ENCODE measurements around the gene CLCN1. TPM values are rescaled to one million over a fixed set of nuclear protein-coding genes. Genes with fewer than 3 reads are reported as not detected.

The CLCN1 gene
- total and polyA plus RNA-seq, 2 donors (not counting 1 experiment from before 2014, with no cell fraction given), result under 0.01 TPM; not detected in 1

DNA sequence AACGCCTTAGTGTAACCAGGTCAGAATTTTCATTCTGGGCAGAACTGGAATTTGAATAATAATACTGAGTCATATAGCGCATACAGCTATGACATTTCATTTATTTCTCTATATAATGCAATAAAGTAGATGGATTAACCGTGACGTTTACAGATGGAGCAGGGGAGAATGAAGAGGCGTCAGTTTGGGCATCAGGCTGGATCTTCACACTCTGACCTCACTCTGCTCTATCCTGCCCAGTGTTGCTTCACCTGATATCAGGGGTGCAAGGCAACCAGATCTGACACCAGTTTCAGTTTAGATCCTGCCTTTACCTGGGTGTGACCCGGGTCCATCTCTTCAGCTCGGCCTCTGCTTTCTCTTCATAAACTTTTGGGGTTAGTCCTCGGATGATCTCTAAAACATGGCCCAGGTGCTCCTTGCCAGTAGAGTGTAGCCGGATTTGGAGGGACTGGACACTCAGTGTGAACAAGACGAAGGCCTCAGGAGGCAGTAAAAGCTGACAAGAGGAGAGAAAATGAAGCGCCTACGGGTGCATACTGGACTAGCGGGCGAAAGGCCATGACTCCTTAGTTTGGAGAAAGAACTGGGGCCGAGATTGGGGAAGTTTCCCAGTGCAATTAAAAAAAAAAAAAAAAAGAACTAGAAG, 63.8 kb downstream of the CLCN1 start:
- H2AFZ ChIP-seq (ENCODE audit: low read length), result no peak overlapping the region
- H3K27me3 ChIP-seq (ENCODE audit: control insufficient read depth, insufficient read depth, low read length), result no peaks in the 10 kb centered on the region
- H3K4me3 ChIP-seq (replicated peaks in 1 of 4; ENCODE audit: control extremely low read depth in 1 of 4, insufficient read depth in 1 of 4, low read depth in 3 of 4, low read length in 4 of 4), result peak overlapping the region; percentile 73 to 88 (median 81)
- H3K27ac ChIP-seq (ENCODE audit: insufficient read depth, low read length), result peak overlapping the region; percentile 98
- H4K20me1 ChIP-seq (ENCODE audit: control insufficient read depth, extremely low read depth, insufficient read depth, low read length), result no peaks in the 10 kb centered on the region
- H3K79me2 ChIP-seq (ENCODE audit: control insufficient read depth, insufficient read depth, low read length), result peaks cover 45% of the 10 kb centered on the region
- H3K9me3 ChIP-seq (ENCODE audit: control insufficient read depth, insufficient read depth, low read depth, low read length), result no peaks in the 10 kb centered on the region
- peaks cover 8% of the 10 kb centered on the region for H3K4me1 ChIP-seq (ENCODE audit: control insufficient read depth, extremely low read depth, insufficient read depth, low read length)
- DNase-seq (ENCODE audit: low read depth in 2 of 2), result no peak
- TF ChIP-seq CTCF (conservative IDR thresholded peaks at IDR 0.05 in 1 of 2, IDR thresholded peaks at IDR 0.05 in 1 of 2; ENCODE audit: low read depth in 1 of 2, low read length in 2 of 2), result no peak
- no peak for TF ChIP-seq EZH2 (IDR thresholded peaks at IDR 0.05; ENCODE audit: low read length, missing control alignments)
- peaks cover 12% of the 10 kb centered on the region for H3K36me3 ChIP-seq (ENCODE audit: control insufficient read depth, insufficient read depth, low read length)
- H3K4me2 ChIP-seq (ENCODE audit: extremely low read depth, insufficient read depth, low read length), result peak overlapping the region; percentile 95
- peak overlapping the region; percentile 96 for H3K9ac ChIP-seq (ENCODE audit: insufficient read depth, low read length)

DNA sequence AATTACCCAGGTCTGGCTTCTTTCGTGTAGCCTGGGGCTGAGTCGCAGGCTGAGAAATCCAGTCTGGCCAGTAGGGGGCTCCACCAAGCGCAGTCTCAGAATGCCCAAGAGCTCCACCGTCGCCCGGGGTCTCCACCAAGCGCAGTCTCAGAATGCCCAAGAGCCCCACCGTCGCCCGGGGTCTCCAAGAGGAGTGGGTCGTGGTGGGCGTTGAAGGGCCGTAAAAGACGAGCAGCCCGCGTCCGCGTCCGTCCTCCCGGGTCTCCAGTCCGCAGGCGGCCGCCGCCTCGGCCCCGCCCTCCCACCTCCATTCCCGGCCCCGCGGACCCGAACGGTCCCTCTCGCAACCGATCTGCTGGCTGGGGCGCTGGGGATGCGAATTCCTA, 64.3 kb downstream of the CLCN1 start:
- Histone ChIP-seq H3K9ac (ENCODE audit: insufficient read depth, low read length) (peak overlapping the region; percentile 96), H3K4me3 (replicated peaks in 1 of 4; ENCODE audit: control extremely low read depth in 1 of 4, insufficient read depth in 1 of 4, low read depth in 3 of 4, low read length in 4 of 4) (peak overlapping the region; percentile 73 to 88 (median 81)), H3K27me3 (ENCODE audit: control insufficient read depth, insufficient read depth, low read length) (no peaks in the 10 kb centered on the region), H3K4me2 (ENCODE audit: extremely low read depth, insufficient read depth, low read length) (peak overlapping the region; percentile 95), H2AFZ (ENCODE audit: low read length) (no peak overlapping the region), H3K9me3 (ENCODE audit: control insufficient read depth, insufficient read depth, low read depth, low read length) (no peaks in the 10 kb centered on the region), H3K36me3 (ENCODE audit: control insufficient read depth, insufficient read depth, low read length) (peaks cover 17% of the 10 kb centered on the region), H4K20me1 (ENCODE audit: control insufficient read depth, extremely low read depth, insufficient read depth, low read length) (no peaks in the 10 kb centered on the region), H3K27ac (ENCODE audit: insufficient read depth, low read length) (peak overlapping the region; percentile 98), H3K4me1 (ENCODE audit: control insufficient read depth, extremely low read depth, insufficient read depth, low read length) (peaks cover 10% of the 10 kb centered on the region), H3K79me2 (ENCODE audit: control insufficient read depth, insufficient read depth, low read length) (peaks cover 51% of the 10 kb centered on the region)
- DNase-seq (ENCODE audit: low read depth in 2 of 2), result peak; percentile 73 to 90
- TF ChIP-seq EZH2 (IDR thresholded peaks at IDR 0.05; ENCODE audit: low read length, missing control alignments), result no peak
- peak; percentile 83 to 84 for TF ChIP-seq CTCF (conservative IDR thresholded peaks at IDR 0.05 in 1 of 2, IDR thresholded peaks at IDR 0.05 in 1 of 2; ENCODE audit: low read depth in 1 of 2, low read length in 2 of 2)

GRCh38 chr7:143380646-143381426, 64.9 kb downstream of the CLCN1 start, which contains the start of gene ZYX:
Gene ZYX, plus strand, starts transcription at chr7:143381345. Its CDS starts 227 bp downstream, at chr7:143381572.
- Histone ChIP-seq H3K79me2 (ENCODE audit: control insufficient read depth, insufficient read depth, low read length) (peaks cover 56% of the 10 kb centered on the region), H3K4me2 (ENCODE audit: extremely low read depth, insufficient read depth, low read length) (peak within 1 kb of the TSS; percentile 95), H2AFZ (ENCODE audit: low read length) (no peak within 1 kb of the TSS), H3K4me1 (ENCODE audit: control insufficient read depth, extremely low read depth, insufficient read depth, low read length) (peaks cover 11% of the 10 kb centered on the region), H3K27me3 (ENCODE audit: control insufficient read depth, insufficient read depth, low read length) (no peaks in the 10 kb centered on the region), H3K9ac (ENCODE audit: insufficient read depth, low read length) (peak within 1 kb of the TSS; percentile 96), H3K27ac (ENCODE audit: insufficient read depth, low read length) (peak within 1 kb of the TSS; percentile 98), H3K4me3 (replicated peaks in 1 of 4; ENCODE audit: control extremely low read depth in 1 of 4, insufficient read depth in 1 of 4, low read depth in 3 of 4, low read length in 4 of 4) (peak within 1 kb of the TSS; percentile 86 to 90 (median 89)), H4K20me1 (ENCODE audit: control insufficient read depth, extremely low read depth, insufficient read depth, low read length) (no peaks in the 10 kb centered on the region), H3K36me3 (ENCODE audit: control insufficient read depth, insufficient read depth, low read length) (peaks cover 18% of the 10 kb centered on the region), H3K9me3 (ENCODE audit: control insufficient read depth, insufficient read depth, low read depth, low read length) (no peaks in the 10 kb centered on the region)
- peak; percentile 96 for DNase-seq (ENCODE audit: low read depth in 2 of 2)
- TF ChIP-seq EZH2 (IDR thresholded peaks at IDR 0.05; ENCODE audit: low read length, missing control alignments), result no peak
- no peak for TF ChIP-seq CTCF (conservative IDR thresholded peaks at IDR 0.05 in 1 of 2, IDR thresholded peaks at IDR 0.05 in 1 of 2; ENCODE audit: low read depth in 1 of 2, low read length in 2 of 2)

Data from fibroblast of lung (primary cell).